Pancreas (tissue), 10 donors: ENCODE data around the gene ABL2. TPM values are rescaled to one million over a fixed set of nuclear protein-coding genes. Genes with fewer than 3 reads are reported as not detected.

ENCODE experiments used
- ATAC-seq, 4 donors: fragments of 200-7000 bp; cut with Tn5 transposase; one replicate each; pipeline versions ENCODE4 v1.8.0 to v1.9.1; 2020; ENCODE audit warnings: mild to moderate bottlenecking in 4 of 4, moderate library complexity in 4 of 4
- DNase-seq, 6 donors: peaks; one replicate each; pipeline ENCODE4 v3.0.0-alpha.2; 2020
- FAIRE-seq: peaks from 2 replicates; lab custom pipeline; 2012; peaks lifted over from hg19 to GRCh38; lab: Jason Lieb, UNC
- H3K27ac ChIP-seq, 4 donors: fragments of 200-600 bp; sonication (generic); 1 replicate in 3 of 4; 2 replicates in 1 of 4; pipeline versions ENCODE4 v1.5.0 to v1.8.0; 2020
- H3K27me3 ChIP-seq, 4 donors: fragments of 200-600 bp; one replicate each; pipeline ENCODE4 v1.8.0; 2021
- H3K36me3 ChIP-seq, 3 donors: fragments of 200-600 bp; sonication (generic) in 1 of 3; one replicate each; pipeline versions ENCODE4 v1.5.0 to v1.8.0; 2020 to 2021
- H3K4me1 ChIP-seq, 3 donors: fragments of 200-600 bp; one replicate each; pipeline ENCODE4 v1.8.0; 2021
- H3K4me3 ChIP-seq, 4 donors: fragments of 200-600 bp; sonication (generic) in 2 of 4; one replicate each; pipeline versions ENCODE4 v1.5.0 to v1.8.0; 2020 to 2021
- H3K9me3 ChIP-seq, 4 donors: fragments of 200-600 bp; one replicate each; pipeline ENCODE4 v1.8.0; 2021
- CTCF ChIP-seq, 4 donors: fragments of 200-600 bp; sonication (generic) in 3 of 4; IDR thresholded peaks; one replicate each; pipeline versions ENCODE4 v1.5.0 to v1.8.0; 2021; ENCODE audit warnings: antibody characterized with exemption in 4 of 4
- WGBS, 2 donors: extraction: QIAGEN DNeasy Blood & Tissue Kit; methylation state at CpG; one replicate each; pipeline ENCODE4 v1.1.7; 2013; 5-methylcytosine and 5-hydroxymethylcytosine counted together
- intact Hi-C, 3 donors: fragments of 100-400 bp; cut with DNase I; formaldehyde crosslinking; loops; one replicate each; pipeline versions ENCODE4 v1.11.1 to v1.14.2; 2022
- polyA plus RNA-seq, 2 donors: library from polyadenylated mRNA; stranded (reverse); fragments of 200-250 nt; gene quantifications; one replicate each; pipeline ENCODE4 v1.2.3, GENCODE V29; 2013
- total RNA-seq, 6 donors: library from RNA; stranded (reverse); fragmentation: NEBNext Ultra II Directional in 4 of 6; extraction: Animal tissue kit (Norgen Biotek cat#: 25700) in 4 of 6; gene quantifications; one replicate each; pipeline versions ENCODE4 v1.2.1 to v1.2.4, GENCODE V29; 2021 to 2023
- donor health status: healthy with polysubstance abuse.
- donor health status: DM: no; HTN: no; CAD: no; lungs with moderate emphysema.
- donor health status: DM: no; HTN: no; CAD: no.
- donor health status: control.
- donor health status: control.
- donor health status: Bipolar disorder and iron deficiency.
- donor health status: DM: yes; HTN: yes; CAD: no.
- donor health status: DM: no; HTN: no; CAD: no.
- donor health status: DM: no; HTN: no; CAD: no.
- donor health status: DM: yes; HTN: yes; CAD: no.

Gene ABL2
- total and polyA plus RNA-seq, 8 donors = 3.4 to 13.8 (median 8.9) TPM

DNA sequence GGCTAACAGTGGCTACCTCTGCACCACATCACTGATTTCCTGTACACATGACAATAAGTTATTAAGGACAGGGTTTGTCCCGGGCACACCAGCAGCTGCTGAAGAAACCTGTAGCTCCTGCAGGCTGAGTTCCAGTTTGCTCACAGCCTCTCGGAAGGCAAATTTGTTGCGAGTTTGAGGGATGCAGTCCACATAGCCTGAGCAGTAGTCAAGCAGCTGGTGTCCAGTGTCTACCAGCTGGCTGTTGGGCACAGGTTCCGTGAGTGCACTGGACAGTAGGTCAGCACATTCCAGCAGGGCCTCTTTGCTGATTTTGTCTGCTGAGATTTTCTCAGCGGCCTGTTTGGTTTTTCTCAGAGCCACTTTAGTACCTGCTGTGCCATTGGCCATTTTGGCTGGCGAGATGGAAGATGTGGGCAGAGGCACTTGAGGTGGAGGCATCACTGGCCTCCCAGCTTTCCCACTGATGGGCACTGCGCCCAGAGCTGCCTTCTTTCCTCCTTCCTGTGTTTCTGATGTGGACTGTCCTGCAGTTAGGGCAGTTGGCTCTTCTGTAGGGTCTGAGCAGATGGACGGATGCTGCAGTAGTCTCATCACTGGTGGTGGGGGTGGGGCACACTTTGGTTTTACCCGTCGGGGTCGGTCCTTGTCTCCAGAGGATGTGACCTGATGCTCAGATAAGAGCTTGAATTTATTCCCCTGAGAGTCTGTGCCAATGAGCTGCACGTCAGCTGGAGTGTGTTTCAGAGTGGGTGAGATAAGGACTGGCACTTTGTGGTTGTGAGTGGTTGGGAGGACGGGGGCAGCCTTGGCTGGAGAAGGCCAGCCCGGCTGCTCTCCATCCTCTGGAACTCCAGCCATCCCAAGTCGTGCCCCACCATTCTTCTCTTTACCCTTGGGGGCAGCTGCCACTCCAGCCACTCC lies 121.5 kb downstream of the ABL2 start:
- FAIRE-seq (no peak), DNase-seq (no peak), ATAC-seq (no peak)
- no peaks in the 10 kb centered on the region for H3K9me3 ChIP-seq
- H3K4me3 ChIP-seq = no peak overlapping the region
- no peaks in the 10 kb centered on the region for H3K4me1 ChIP-seq
- WGBS, 2 donors = 87 to 90% methylated on average over 15 of the region's 15 CpGs
- intact Hi-C loops = no loop called here
- no peaks in the 10 kb centered on the region for H3K27me3 ChIP-seq
- no peak for TF ChIP-seq CTCF (IDR thresholded peaks at IDR 0.05)
- H3K36me3 ChIP-seq = peaks cover 0 to 52% (median 11%) of the 10 kb centered on the region in 3 donors
- H3K27ac ChIP-seq = no peak overlapping the region

GRCh38 chr1:179105393-179105792 lies 124.1 kb downstream of the ABL2 start:
- no peak for FAIRE-seq
- TF ChIP-seq CTCF (IDR thresholded peaks at IDR 0.05) = peak in 1 of 4 donors; percentile 28
- DNase-seq = no peak
- Histone ChIP-seq H3K4me3 (no peak overlapping the region), H3K9me3 (no peaks in the 10 kb centered on the region), H3K27ac (no peak overlapping the region), H3K4me1 (no peaks in the 10 kb centered on the region), H3K36me3 (peaks cover 0 to 36% (median 11%) of the 10 kb centered on the region in 3 donors), H3K27me3 (no peaks in the 10 kb centered on the region)
- intact Hi-C loops = no loop called here
- ATAC-seq = peak in 3 of 4 donors; percentile 74 to 79 (median 79)
- 55 to 66% methylated on average over 7 of the region's 7 CpGs for WGBS, 2 donors

DNA sequence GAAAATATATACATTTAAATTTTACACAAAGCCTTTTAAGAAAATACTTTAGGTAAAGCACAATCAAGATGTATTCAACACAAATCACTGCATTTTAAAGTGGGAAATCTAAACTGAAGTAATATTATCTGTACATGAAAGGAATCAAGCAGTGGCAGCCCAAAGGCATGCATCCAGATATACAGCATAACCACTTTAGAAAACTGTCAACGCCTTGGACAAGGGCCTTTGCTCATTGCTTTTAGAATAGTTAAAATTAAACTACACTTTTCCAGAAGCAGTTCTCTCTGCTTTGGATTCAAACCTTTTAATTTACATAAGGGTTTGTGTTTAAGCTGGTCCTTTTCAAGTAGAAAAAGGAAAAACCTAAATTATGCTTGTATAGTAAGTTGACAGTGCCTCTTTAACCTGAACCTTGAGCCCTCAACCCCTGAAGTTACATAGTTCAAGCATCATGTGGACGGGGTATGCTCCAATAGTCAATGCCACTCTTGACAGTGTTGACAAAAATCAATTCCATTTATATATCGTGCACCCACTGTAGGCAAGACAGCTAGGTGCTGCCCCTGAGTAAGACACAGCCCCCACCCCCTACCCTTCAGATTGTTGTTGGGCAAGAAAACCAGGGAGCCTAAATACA lies 124.7 kb downstream of the ABL2 start:
- Histone ChIP-seq H3K4me1 (no peaks in the 10 kb centered on the region), H3K9me3 (no peaks in the 10 kb centered on the region), H3K27me3 (no peaks in the 10 kb centered on the region), H3K36me3 (peaks cover 0 to 29% (median 11%) of the 10 kb centered on the region in 3 donors), H3K4me3 (no peak overlapping the region), H3K27ac (no peak overlapping the region)
- DNase-seq (no peak), FAIRE-seq (no peak), ATAC-seq (no peak)
- 91 to 92% methylated on average over 3 of the region's 3 CpGs for WGBS, 2 donors
- intact Hi-C loops = no loop called here
- no peak for TF ChIP-seq CTCF (IDR thresholded peaks at IDR 0.05)

DNA sequence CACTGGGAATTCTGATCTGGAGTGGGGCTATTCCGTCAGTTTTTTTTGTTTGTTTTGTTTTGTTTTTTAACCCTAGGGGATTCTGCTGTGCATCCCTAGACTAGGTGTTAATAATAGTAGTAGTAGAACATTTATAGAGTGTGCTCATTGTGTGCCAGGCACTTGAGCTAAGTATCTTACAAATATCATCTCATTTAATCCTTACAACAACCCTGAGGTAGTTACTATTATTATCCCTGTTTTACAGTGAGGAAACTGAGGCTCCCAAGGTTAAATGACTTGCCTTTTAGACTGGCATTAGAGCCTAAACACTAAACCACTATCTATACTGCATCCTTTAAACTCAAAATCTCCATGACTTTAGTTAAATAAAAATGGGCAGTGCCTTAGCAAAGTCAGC lies 125.5 kb downstream of the ABL2 start:
- H3K27ac ChIP-seq = no peak overlapping the region
- WGBS, 2 donors = 90 to 95% methylated on average over 1 of the region's 1 CpG
- H3K4me1 ChIP-seq = no peaks in the 10 kb centered on the region
- DNase-seq (no peak), FAIRE-seq (no peak), ATAC-seq (no peak)
- no peak overlapping the region for H3K4me3 ChIP-seq
- H3K27me3 ChIP-seq = no peaks in the 10 kb centered on the region
- TF ChIP-seq CTCF (IDR thresholded peaks at IDR 0.05) = no peak
- H3K9me3 ChIP-seq = no peaks in the 10 kb centered on the region
- intact Hi-C loops = no loop called here
- H3K36me3 ChIP-seq = peaks cover 0 to 22% (median 11%) of the 10 kb centered on the region in 3 donors
